ENCODE data around the gene NACC1.

Gene NACC1

DNA sequence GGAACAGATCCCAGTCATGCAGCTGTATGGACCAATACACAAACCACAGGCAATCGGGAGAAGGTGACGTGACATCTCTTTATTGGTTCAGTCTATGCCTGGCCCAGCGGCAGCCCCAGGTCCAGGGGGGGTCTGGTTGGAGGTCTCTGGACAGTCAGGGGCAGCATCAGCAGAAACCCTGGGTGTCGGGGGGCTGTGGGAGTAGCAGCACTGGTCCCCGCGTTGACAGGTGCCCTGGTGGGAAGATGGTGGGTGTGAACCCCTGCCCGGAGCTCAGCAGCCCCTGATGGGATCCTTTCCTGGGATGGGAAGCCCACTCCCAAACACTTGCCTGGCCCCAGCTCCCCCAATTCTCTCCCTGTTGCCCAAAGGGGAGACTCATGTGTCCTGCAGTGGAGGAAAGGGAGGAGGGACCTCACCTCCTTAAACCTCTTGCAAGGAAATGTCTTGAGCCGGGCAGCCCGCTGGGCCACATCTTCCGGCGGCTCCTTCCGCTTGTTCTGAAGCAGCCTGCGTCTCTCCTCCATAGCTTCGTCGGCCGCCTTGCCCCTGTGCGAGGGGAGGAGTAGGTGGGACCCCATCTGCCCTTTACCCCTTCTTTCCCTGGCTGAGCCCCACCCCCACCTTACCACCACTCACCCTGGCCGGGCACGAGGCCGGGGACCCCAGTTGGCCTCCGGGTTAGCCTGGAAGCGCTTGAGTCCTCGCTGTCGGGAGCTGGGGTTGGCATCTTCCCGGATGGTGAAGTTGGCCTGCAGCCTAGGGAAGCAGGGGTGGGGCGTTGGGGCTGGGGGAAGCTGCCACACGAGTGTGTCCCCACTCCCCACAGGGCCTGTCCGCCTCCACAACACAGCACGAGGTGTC, 13.0 kb upstream of the NACC1 start:
- Histone ChIP-seq H2AFZ (ENCODE audit: low read length) (peak overlapping the region; percentile 76), H3K4me2 (ENCODE audit: low read depth, low read length) (peak overlapping the region; percentile 74), H4K20me1 (ENCODE audit: insufficient read depth, low read length) (no peaks in the 10 kb centered on the region), H3K79me2 (ENCODE audit: low read length) (peaks cover 5% of the 10 kb centered on the region), H3K27ac (ENCODE audit: low read length) (peak overlapping the region; percentile 32; the same call in 1 of the 2 replicates), H3K27me3 (replicated peaks; ENCODE audit: insufficient read depth, low read length) (no peaks in the 10 kb centered on the region), H3K4me3 (ENCODE audit: low read length) (peak overlapping the region; percentile 58), H3K9me2 (replicated peaks; ENCODE audit: insufficient read depth, low read length) (no peaks in the 10 kb centered on the region), H3K4me1 (ENCODE audit: low read length) (peaks cover 15% of the 10 kb centered on the region), H3K9me3 (replicated peaks; ENCODE audit: insufficient read depth, low read length) (no peaks in the 10 kb centered on the region), H3K9ac (ENCODE audit: low read length) (peak overlapping the region; percentile 50), H3K36me3 (replicated peaks; ENCODE audit: insufficient read depth, low read length) (no peaks in the 10 kb centered on the region), H3F3A (ENCODE audit: insufficient read depth, low read length) (peaks cover 13% of the 10 kb centered on the region)
- TF ChIP-seq, protein P1, sequence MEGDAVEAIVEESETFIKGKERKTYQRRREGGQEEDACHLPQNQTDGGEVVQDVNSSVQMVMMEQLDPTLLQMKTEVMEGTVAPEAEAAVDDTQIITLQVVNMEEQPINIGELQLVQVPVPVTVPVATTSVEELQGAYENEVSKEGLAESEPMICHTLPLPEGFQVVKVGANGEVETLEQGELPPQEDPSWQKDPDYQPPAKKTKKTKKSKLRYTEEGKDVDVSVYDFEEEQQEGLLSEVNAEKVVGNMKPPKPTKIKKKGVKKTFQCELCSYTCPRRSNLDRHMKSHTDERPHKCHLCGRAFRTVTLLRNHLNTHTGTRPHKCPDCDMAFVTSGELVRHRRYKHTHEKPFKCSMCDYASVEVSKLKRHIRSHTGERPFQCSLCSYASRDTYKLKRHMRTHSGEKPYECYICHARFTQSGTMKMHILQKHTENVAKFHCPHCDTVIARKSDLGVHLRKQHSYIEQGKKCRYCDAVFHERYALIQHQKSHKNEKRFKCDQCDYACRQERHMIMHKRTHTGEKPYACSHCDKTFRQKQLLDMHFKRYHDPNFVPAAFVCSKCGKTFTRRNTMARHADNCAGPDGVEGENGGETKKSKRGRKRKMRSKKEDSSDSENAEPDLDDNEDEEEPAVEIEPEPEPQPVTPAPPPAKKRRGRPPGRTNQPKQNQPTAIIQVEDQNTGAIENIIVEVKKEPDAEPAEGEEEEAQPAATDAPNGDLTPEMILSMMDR (IDR thresholded peaks at IDR 0.05; ENCODE audit: low read length), result no peak
- TF ChIP-seq EZH2phosphoT487 (IDR thresholded peaks at IDR 0.05; ENCODE audit: low read length), result no peak
- peak; percentile 52 for DNase-seq

DNA sequence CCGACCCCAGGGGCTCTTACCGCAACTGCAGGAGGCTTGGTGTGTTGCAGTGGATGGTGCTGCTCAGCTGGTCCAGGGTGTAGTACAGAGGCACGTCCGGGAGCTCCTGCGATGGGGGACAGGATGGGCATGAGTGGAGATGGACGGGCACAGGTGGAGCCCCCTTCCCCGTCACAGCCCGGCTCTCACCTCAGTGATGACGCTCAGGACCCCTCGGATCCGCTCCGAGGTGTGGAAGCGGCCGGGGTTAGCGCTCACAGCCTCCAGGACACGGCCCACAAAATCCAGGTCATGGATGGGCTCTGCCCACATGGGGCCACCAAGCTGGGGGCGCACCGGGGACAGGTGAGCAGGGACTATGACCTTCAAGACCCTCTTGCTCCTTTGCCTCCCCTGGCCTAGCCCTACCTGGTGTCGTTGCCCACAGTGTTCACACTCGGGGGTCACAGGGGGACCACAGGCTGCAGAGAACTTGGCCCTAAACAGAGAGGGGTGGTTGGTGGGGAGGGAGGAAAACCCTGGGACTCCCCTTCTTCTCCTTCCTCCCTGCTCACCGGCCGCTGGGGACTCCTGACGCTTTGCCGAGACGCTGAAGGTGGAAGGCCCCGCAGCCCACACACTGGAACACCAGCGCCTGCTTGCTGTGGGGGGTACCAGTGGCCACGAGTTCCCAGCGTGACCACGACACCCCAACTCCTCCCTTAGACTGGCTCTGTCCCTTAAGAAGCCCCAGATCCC, 8.5 kb upstream of the NACC1 start:
- no peaks in the 10 kb centered on the region for H3K4me1 ChIP-seq (ENCODE audit: low read length)
- no peaks in the 10 kb centered on the region; the same call in 1 of the 2 replicates for H3K36me3 ChIP-seq (replicated peaks; ENCODE audit: insufficient read depth, low read length)
- no peak overlapping the region for H3K9ac ChIP-seq (ENCODE audit: low read length)
- no peak overlapping the region for H3K4me3 ChIP-seq (ENCODE audit: low read length)
- no peaks in the 10 kb centered on the region for H3F3A ChIP-seq (ENCODE audit: insufficient read depth, low read length)
- no peak overlapping the region for H2AFZ ChIP-seq (ENCODE audit: low read length)
- DNase-seq, result no peak
- no peak overlapping the region for H3K27ac ChIP-seq (ENCODE audit: low read length)
- H3K9me3 ChIP-seq (replicated peaks; ENCODE audit: insufficient read depth, low read length), result no peaks in the 10 kb centered on the region
- no peaks in the 10 kb centered on the region for H3K9me2 ChIP-seq (replicated peaks; ENCODE audit: insufficient read depth, low read length)
- no peak overlapping the region for H3K4me2 ChIP-seq (ENCODE audit: low read depth, low read length)
- TF ChIP-seq EZH2phosphoT487 (IDR thresholded peaks at IDR 0.05; ENCODE audit: low read length) (no peak), EZH2 (optimal IDR thresholded peaks at IDR 0.05; ENCODE audit: low read depth, low read length) (no peak)
- TF ChIP-seq, protein P1 (IDR thresholded peaks at IDR 0.05; ENCODE audit: low read length), result no peak
- no peaks in the 10 kb centered on the region for H4K20me1 ChIP-seq (ENCODE audit: insufficient read depth, low read length)
- no peaks in the 10 kb centered on the region for H3K27me3 ChIP-seq (replicated peaks; ENCODE audit: insufficient read depth, low read length)
- no peaks in the 10 kb centered on the region for H3K79me2 ChIP-seq (ENCODE audit: low read length)

DNA sequence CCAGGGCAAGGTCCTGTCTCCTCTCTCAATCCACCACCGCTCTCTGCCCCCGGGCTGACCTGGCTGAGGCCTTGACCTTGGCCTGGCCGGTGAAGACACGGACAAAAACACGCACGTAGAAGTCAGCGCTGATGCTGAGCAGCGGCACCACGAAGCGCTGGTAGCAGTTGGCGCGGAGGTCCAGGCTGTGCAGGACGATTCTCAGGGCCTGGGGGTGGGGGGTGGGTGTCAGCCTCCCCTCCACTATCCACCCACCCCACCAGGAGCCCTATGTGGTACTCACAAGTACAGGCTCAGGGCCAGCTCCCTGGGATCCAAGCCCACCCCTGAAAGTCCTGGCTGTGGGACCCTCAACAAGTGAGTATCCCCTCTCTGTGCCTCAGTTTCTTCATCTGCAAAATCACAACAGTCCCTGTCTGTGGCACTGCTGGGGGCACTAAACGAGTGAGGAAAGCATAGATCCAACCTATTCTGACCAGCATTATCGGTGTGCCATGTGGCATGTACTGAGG, 7.9 kb upstream of the NACC1 start:
- no peaks in the 10 kb centered on the region for H3F3A ChIP-seq (ENCODE audit: insufficient read depth, low read length)
- no peak for DNase-seq
- H3K9me3 ChIP-seq (replicated peaks; ENCODE audit: insufficient read depth, low read length), result no peaks in the 10 kb centered on the region
- H4K20me1 ChIP-seq (ENCODE audit: insufficient read depth, low read length), result no peaks in the 10 kb centered on the region
- H3K27me3 ChIP-seq (replicated peaks; ENCODE audit: insufficient read depth, low read length), result no peaks in the 10 kb centered on the region
- H3K9ac ChIP-seq (ENCODE audit: low read length), result no peak overlapping the region
- H3K27ac ChIP-seq (ENCODE audit: low read length), result no peak overlapping the region
- no peaks in the 10 kb centered on the region for H3K9me2 ChIP-seq (replicated peaks; ENCODE audit: insufficient read depth, low read length)
- no peaks in the 10 kb centered on the region; the same call in 1 of the 2 replicates for H3K36me3 ChIP-seq (replicated peaks; ENCODE audit: insufficient read depth, low read length)
- peaks cover 5% of the 10 kb centered on the region for H3K79me2 ChIP-seq (ENCODE audit: low read length)
- H3K4me3 ChIP-seq (ENCODE audit: low read length), result no peak overlapping the region
- H2AFZ ChIP-seq (ENCODE audit: low read length), result no peak overlapping the region
- H3K4me1 ChIP-seq (ENCODE audit: low read length), result peaks cover 5% of the 10 kb centered on the region; the same call in 1 of the 2 replicates
- TF ChIP-seq EZH2phosphoT487 (IDR thresholded peaks at IDR 0.05; ENCODE audit: low read length) (no peak), EZH2 (optimal IDR thresholded peaks at IDR 0.05; ENCODE audit: low read depth, low read length) (no peak)
- TF ChIP-seq, protein P1 (IDR thresholded peaks at IDR 0.05; ENCODE audit: low read length), result no peak
- no peak overlapping the region for H3K4me2 ChIP-seq (ENCODE audit: low read depth, low read length)

Measured in MM.1S (cell line).